HG02840 (cell line): ENCODE results near the gene GLRX5.
"Not testable (repeated sequence)": the region's sequence is repeated elsewhere in the genome, so short reads cannot be mapped to it uniquely, and the experiment has no call there.

ENCODE experiments used
- ATAC-seq: cut with Tn5 transposase; IDR thresholded peaks from one replicate; pipeline ENCODE4 v1.9.1; 2021; ENCODE audit warnings: mild to moderate bottlenecking, moderate library complexity, moderate number of reproducible peaks; ENCODE audit not compliant: unreplicated experiment, low FRiP score

GLRX5 gene

GRCh38 chr14:95549656-95550585, 15.1 kb downstream of the GLRX5 start:
- no peak for ATAC-seq

- no peak for ATAC-seq
Observed at GRCh38 chr14:95551435-95551834, 16.6 kb downstream of the GLRX5 start.

- ATAC-seq: no peak
Observed at GRCh38 chr14:95553141-95553540, 18.3 kb downstream of the GLRX5 start.

- ATAC-seq: no peak
Observed at GRCh38 chr14:95555053-95555452, 20.2 kb downstream of the GLRX5 start.

- no peak for ATAC-seq
Observed at GRCh38 chr14:95557291-95557690, 22.4 kb downstream of the GLRX5 start.

- ATAC-seq: no peak
Observed at GRCh38 chr14:95557832-95558231, 23.0 kb downstream of the GLRX5 start.

GRCh38 chr14:95559203-95559602, 24.4 kb downstream of the GLRX5 start:
- ATAC-seq: no peak

- peak; percentile 75 for ATAC-seq
Observed at GRCh38 chr14:95561001-95561412, 26.2 kb downstream of the GLRX5 start.

- no peak for ATAC-seq
Observed at GRCh38 chr14:95562892-95563685, 28.2 kb downstream of the GLRX5 start.

- no peak for ATAC-seq
Observed at GRCh38 chr14:95564060-95564459, 29.2 kb downstream of the GLRX5 start.

- ATAC-seq: no peak
Observed at GRCh38 chr14:95569440-95569839, 34.6 kb downstream of the GLRX5 start.

GRCh38 chr14:95573313-95573712, 38.5 kb downstream of the GLRX5 start:
- no peak for ATAC-seq

GRCh38 chr14:95575840-95576473, 41.1 kb downstream of the GLRX5 start:
- no peak for ATAC-seq

GRCh38 chr14:95577067-95577800, 42.4 kb downstream of the GLRX5 start:
- peak; percentile 98 for ATAC-seq

GRCh38 chr14:95577870-95578269, 43.0 kb downstream of the GLRX5 start:
- ATAC-seq: no peak

GRCh38 chr14:95583836-95584617, 49.2 kb downstream of the GLRX5 start:
- ATAC-seq: not testable (repeated sequence)

- no peak for ATAC-seq
Observed at GRCh38 chr14:95585953-95586620, 51.2 kb downstream of the GLRX5 start.

- not testable (repeated sequence) for ATAC-seq
Observed at GRCh38 chr14:95591182-95591581, 56.3 kb downstream of the GLRX5 start.
